Endothelial cell of umbilical vein (primary cell): ENCODE results near the gene BTN1A1. TPM values are rescaled to one million over a fixed set of nuclear protein-coding genes. Genes with fewer than 3 reads are reported as not detected.

ENCODE experiments used
- BruUV-seq: library from RNA; stranded (reverse); fragments of 400-500 nt; replicated peaks from 2 replicates; lab custom pipeline; 2021; lab: Mats Ljungman, UMichigan
- CTCF ChIA-PET: fragments of 300-600, 350-600 bp; sonication (Branson Sonifier 250); formaldehyde crosslinking; loops from one replicate; lab custom pipeline; 2021; ENCODE audit warnings: antibody characterized with exemption, inconsistent platforms; lab: Charles Lee
- POLR2A ChIA-PET: fragments of 300-600, 350-600 bp; sonication (Branson Sonifier 250); formaldehyde crosslinking; loops from one replicate; lab custom pipeline; 2021; ENCODE audit warnings: antibody characterized with exemption, inconsistent platforms; lab: Charles Lee
- DNase-seq: peaks from one replicate; pipeline ENCODE4 v3.0.0-alpha.2; 2011; ENCODE audit warnings: low read depth, low spot score
- FAIRE-seq: peaks from 2 replicates; lab custom pipeline; 2011; peaks lifted over from hg19 to GRCh38; lab: Jason Lieb, UNC
- H2AFZ ChIP-seq: 2 replicates; pipeline ENCODE4 v1.6.0; 2012; ENCODE audit warnings: low read depth, low read length, control low read depth, inconsistent platforms
- H3K27ac ChIP-seq: 2 replicates; pipeline ENCODE4 v1.5.1; 2011; ENCODE audit warnings: low read depth, mild to moderate bottlenecking, control low read depth, low read length, moderate library complexity; ENCODE audit not compliant: insufficient read depth
- H3K27me3 ChIP-seq, 2 experiments: 2 replicates each; pipeline versions ENCODE4 v1.6.0 to v1.6.1; 2011; ENCODE audit warnings: low read length in 2 of 2, mixed read lengths in 1 of 2; ENCODE audit not compliant: control insufficient read depth in 2 of 2, insufficient read depth in 2 of 2
- H3K36me3 ChIP-seq, 2 experiments: 2 replicates in 1 of 2; 3 replicates in 1 of 2; pipeline ENCODE4 v1.5.1; 2011; ENCODE audit warnings: low read length in 2 of 2, mild to moderate bottlenecking in 1 of 2, moderate library complexity in 1 of 2; ENCODE audit not compliant: control insufficient read depth in 2 of 2, insufficient read depth in 2 of 2; ENCODE audit errors: extremely low read depth in 1 of 2
- H3K4me1 ChIP-seq: 3 replicates; pipeline ENCODE4 v1.5.1; 2011; ENCODE audit warnings: mild to moderate bottlenecking, low read length; ENCODE audit not compliant: control insufficient read depth, insufficient read depth; ENCODE audit errors: extremely low read depth
- H3K4me2 ChIP-seq: 2 replicates; pipeline ENCODE4 v1.6.1; 2011; ENCODE audit warnings: low read length, control low read depth, mixed read lengths; ENCODE audit not compliant: insufficient read depth
- H3K4me3 ChIP-seq, 3 experiments: fragments of 200-600 bp in 1 of 3; sonication (generic), shearing (Covaris generic) in 1 of 3; replicated peaks in 1 of 3; 2 replicates each; pipeline ENCODE4 v1.5.1; 2011 to 2016; ENCODE audit warnings: control low read depth in 3 of 3, low read length in 3 of 3, mild to moderate bottlenecking in 2 of 3, inconsistent platforms in 1 of 3, low read depth in 1 of 3, moderate library complexity in 1 of 3; ENCODE audit not compliant: insufficient read depth in 1 of 3
- H3K79me2 ChIP-seq: 2 replicates; pipeline ENCODE4 v1.6.0; 2012; ENCODE audit warnings: low read length, inconsistent platforms; ENCODE audit not compliant: control insufficient read depth, insufficient read depth
- H3K9ac ChIP-seq: replicated peaks from 2 replicates; pipeline ENCODE3; 2011; ENCODE audit warnings: low read length, control low read depth; ENCODE audit not compliant: insufficient read depth; ENCODE audit errors: extremely low read depth
- H3K9me1 ChIP-seq: replicated peaks from 3 replicates; pipeline ENCODE4 v1.6.0; 2011; ENCODE audit warnings: mild to moderate bottlenecking, low read length; ENCODE audit not compliant: control insufficient read depth, insufficient read depth; ENCODE audit errors: extremely low read depth
- H3K9me3 ChIP-seq: replicated peaks from 2 replicates; pipeline ENCODE4 v1.5.1; 2012; ENCODE audit warnings: low read length, inconsistent platforms; ENCODE audit not compliant: control insufficient read depth, insufficient read depth
- H4K20me1 ChIP-seq: replicated peaks from 2 replicates; pipeline ENCODE3; 2011; ENCODE audit warnings: mild to moderate bottlenecking, low read length; ENCODE audit not compliant: control insufficient read depth, insufficient read depth; ENCODE audit errors: extremely low read depth
- EZH2 ChIP-seq: IDR thresholded peaks from 2 replicates; pipeline ENCODE4 v1.6.1; 2012; ENCODE audit warnings: borderline replicate concordance, low read depth, mild to moderate bottlenecking, moderate library complexity, low read length, inconsistent platforms; ENCODE audit not compliant: severe bottlenecking
- FOS ChIP-seq: IDR thresholded peaks from 2 replicates; pipeline ENCODE4 v1.6.1; 2011; ENCODE audit warnings: mild to moderate bottlenecking, low read length, moderate library complexity, borderline replicate concordance; ENCODE audit not compliant: insufficient read depth
- GATA2 ChIP-seq: IDR thresholded peaks from 2 replicates; pipeline ENCODE4 v1.7.0; 2011; ENCODE audit warnings: low read depth, mild to moderate bottlenecking, moderate library complexity, mixed read lengths, low read length; ENCODE audit not compliant: insufficient read length, insufficient read depth
- JUN ChIP-seq: IDR thresholded peaks from 2 replicates; pipeline ENCODE4 v1.6.1; 2011; ENCODE audit warnings: borderline replicate concordance, low read depth; ENCODE audit not compliant: insufficient read length, insufficient read depth
- MAX ChIP-seq: IDR thresholded peaks from 2 replicates; pipeline ENCODE4 v1.6.1; 2011; ENCODE audit not compliant: insufficient read depth, insufficient read length
- MYC ChIP-seq: IDR thresholded peaks from one replicate; pipeline ENCODE4 v1.6.1; 2011; ENCODE audit warnings: mild to moderate bottlenecking, low read depth, low read length
- POLR2A ChIP-seq: IDR thresholded peaks from 2 replicates; pipeline ENCODE4 v1.6.1; 2012; ENCODE audit warnings: low read depth, mild to moderate bottlenecking, control low read depth, low read length
- POLR2AphosphoS5 ChIP-seq: IDR thresholded peaks from 2 replicates; pipeline ENCODE4 v1.6.1; 2012; ENCODE audit warnings: low read depth, mild to moderate bottlenecking, control low read depth, low read length, moderate library complexity; ENCODE audit not compliant: insufficient read depth
- dilution Hi-C: fragments of 300-500 bp; cut with MboI; formaldehyde crosslinking; loops from one replicate; pipeline ENCODE4 v1.15.0; 2019; ENCODE audit warnings: low sequenced_read_pairs; ENCODE audit not compliant: extremely low pct_ligation_motif_present
- intact Hi-C: fragments of 100-400 bp; cut with micrococcal nuclease; formaldehyde crosslinking; loops from one replicate; pipeline ENCODE4 v1.10.0; 2022
- polyA plus RNA-seq, 4 experiments: library from polyadenylated mRNA; depleted of rRNA in 3 of 4; stranded (reverse) in 3 of 4; unstranded in 1 of 4; fragments of >200 nt; gene quantifications; 2 replicates each; pipeline versions ENCODE4 v1.2.1 to v1.2.3, GENCODE V29; 2011 to 2012; ENCODE audit warnings: missing spikeins in 1 of 4
- total RNA-seq: library from RNA; stranded (reverse); gene quantifications from 2 replicates; pipeline ENCODE4 v1.2.3, GENCODE V29; 2021
- TF ChIP-seq, protein P1 (sequence below), 2 donors: IDR thresholded peaks; 1 replicate in 1 of 2; 2 replicates in 1 of 2; pipeline ENCODE4 v1.5.1; 2011; ENCODE audit warnings: low read length in 2 of 2, mild to moderate bottlenecking in 2 of 2, moderate library complexity in 2 of 2, control low read depth in 1 of 2, inconsistent platforms in 1 of 2, low read depth in 1 of 2; ENCODE audit not compliant: insufficient read depth in 1 of 2; ENCODE audit errors: extremely low read depth in 1 of 2

Gene BTN1A1
- total and polyA plus RNA-seq, 2 donors (not counting 3 experiments of a cell fraction or from before 2014, with no cell fraction given): not detected

GRCh38 chr6:26486358-26486757 lies 13.7 kb upstream of the BTN1A1 start:
- H3K79me2 ChIP-seq: no peaks in the 10 kb centered on the region
- no peak overlapping the region for H3K27ac ChIP-seq
- H3K27me3 ChIP-seq: peaks cover 3 to 22% of the 10 kb centered on the region in 2 experiments
- no peak overlapping the region for H2AFZ ChIP-seq
- DNase-seq: no peak
- no TSS peak for BruUV-seq
- H3K4me2 ChIP-seq: no peak overlapping the region
- FAIRE-seq: no peak
- CTCF ChIA-PET: no interaction called here
- TF ChIP-seq POLR2A (no peak), MYC (no peak), FOS (no peak), GATA2 (no peak)
- TF ChIP-seq, protein P1, sequence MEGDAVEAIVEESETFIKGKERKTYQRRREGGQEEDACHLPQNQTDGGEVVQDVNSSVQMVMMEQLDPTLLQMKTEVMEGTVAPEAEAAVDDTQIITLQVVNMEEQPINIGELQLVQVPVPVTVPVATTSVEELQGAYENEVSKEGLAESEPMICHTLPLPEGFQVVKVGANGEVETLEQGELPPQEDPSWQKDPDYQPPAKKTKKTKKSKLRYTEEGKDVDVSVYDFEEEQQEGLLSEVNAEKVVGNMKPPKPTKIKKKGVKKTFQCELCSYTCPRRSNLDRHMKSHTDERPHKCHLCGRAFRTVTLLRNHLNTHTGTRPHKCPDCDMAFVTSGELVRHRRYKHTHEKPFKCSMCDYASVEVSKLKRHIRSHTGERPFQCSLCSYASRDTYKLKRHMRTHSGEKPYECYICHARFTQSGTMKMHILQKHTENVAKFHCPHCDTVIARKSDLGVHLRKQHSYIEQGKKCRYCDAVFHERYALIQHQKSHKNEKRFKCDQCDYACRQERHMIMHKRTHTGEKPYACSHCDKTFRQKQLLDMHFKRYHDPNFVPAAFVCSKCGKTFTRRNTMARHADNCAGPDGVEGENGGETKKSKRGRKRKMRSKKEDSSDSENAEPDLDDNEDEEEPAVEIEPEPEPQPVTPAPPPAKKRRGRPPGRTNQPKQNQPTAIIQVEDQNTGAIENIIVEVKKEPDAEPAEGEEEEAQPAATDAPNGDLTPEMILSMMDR (IDR thresholded peaks at IDR 0.05; ENCODE audit: extremely low read depth in 1 of 2, insufficient read depth in 1 of 2, low read depth in 1 of 2, low read length in 2 of 2): no peak
- no peaks in the 10 kb centered on the region for H3K4me1 ChIP-seq
- no peak overlapping the region for H3K9ac ChIP-seq
- no peaks in the 10 kb centered on the region for H3K36me3 ChIP-seq
- H4K20me1 ChIP-seq: no peaks in the 10 kb centered on the region
- dilution Hi-C loops (no loop called here), intact Hi-C loops (no loop called here)
- H3K4me3 ChIP-seq: no peak overlapping the region
- H3K9me3 ChIP-seq: no peaks in the 10 kb centered on the region
- H3K9me1 ChIP-seq: no peaks in the 10 kb centered on the region
- POLR2A ChIA-PET: no interaction called here

- dilution Hi-C loops: no loop called here
Observed at GRCh38 chr6:26487466-26487865, 12.6 kb upstream of the BTN1A1 start.

More at GRCh38 chr6:26487466-26487865, 12.6 kb upstream of the BTN1A1 start:
- Histone ChIP-seq H3K9ac (no peak overlapping the region), H3K27me3 (peaks cover 5 to 25% of the 10 kb centered on the region in 2 experiments), H2AFZ (no peak overlapping the region), H3K4me1 (no peaks in the 10 kb centered on the region), H3K36me3 (no peaks in the 10 kb centered on the region), H3K79me2 (no peaks in the 10 kb centered on the region), H3K27ac (no peak overlapping the region), H3K9me3 (no peaks in the 10 kb centered on the region), H3K9me1 (no peaks in the 10 kb centered on the region), H3K4me3 (no peak overlapping the region), H4K20me1 (no peaks in the 10 kb centered on the region), H3K4me2 (no peak overlapping the region)
- no TSS peak for BruUV-seq
- no peak for TF ChIP-seq GATA2
- no peak for TF ChIP-seq POLR2A
- TF ChIP-seq MYC: no peak
- TF ChIP-seq POLR2AphosphoS5: no peak
- TF ChIP-seq, protein P1 (IDR thresholded peaks at IDR 0.05; ENCODE audit: extremely low read depth in 1 of 2, insufficient read depth in 1 of 2, low read depth in 1 of 2, low read length in 2 of 2): no peak
- TF ChIP-seq JUN: no peak
- no peak for TF ChIP-seq FOS
- TF ChIP-seq MAX: no peak
- no peak for TF ChIP-seq EZH2
- intact Hi-C loops: no loop called here
- CTCF ChIA-PET: interaction anchor here (1.5 kb wide), 1 partner anchor 10 kb away, joined by 3 read pairs; no protein-coding TSS in a partner anchor
- FAIRE-seq (no peak), DNase-seq (no peak)
- POLR2A ChIA-PET: no interaction called here
